ENCODE measurements around the gene WAC.

WAC gene

GRCh38 chr10:28523725-28524252 lies 9.1 kb upstream of the WAC start:
- Histone ChIP-seq H3K4me3 (ENCODE audit: low read depth in 1 of 2, low read length in 2 of 2) (no peak overlapping the region), H3K9ac (ENCODE audit: low read depth in 1 of 2, low read length in 2 of 2) (no peak overlapping the region), H3K9me3 (ENCODE audit: control insufficient read depth in 1 of 2, low read length in 2 of 2) (peaks cover 0 to 12% of the 10 kb centered on the region in 2 donors), H3K27ac (ENCODE audit: low read depth, low read length) (no peak overlapping the region), H3K36me3 (ENCODE audit: control insufficient read depth in 1 of 2, insufficient read depth in 2 of 2, low read length in 2 of 2) (peaks cover 0 to 5% of the 10 kb centered on the region in 2 donors), H3K4me1 (ENCODE audit: control insufficient read depth in 1 of 2, insufficient read depth in 2 of 2, low read length in 2 of 2) (no peaks in the 10 kb centered on the region), H3K27me3 (ENCODE audit: control insufficient read depth in 1 of 2, insufficient read depth in 2 of 2, low read length in 2 of 2) (no peaks in the 10 kb centered on the region)

GRCh38 chr10:28530751-28531150 lies 2.2 kb upstream of the WAC start:
- no peak overlapping the region for H3K27ac ChIP-seq (ENCODE audit: low read depth, low read length)
- peaks cover 11 to 14% of the 10 kb centered on the region in 2 donors for H3K4me1 ChIP-seq (ENCODE audit: control insufficient read depth in 1 of 2, insufficient read depth in 2 of 2, low read length in 2 of 2)
- H3K9me3 ChIP-seq (ENCODE audit: control insufficient read depth in 1 of 2, low read length in 2 of 2): no peaks in the 10 kb centered on the region
- H3K36me3 ChIP-seq (ENCODE audit: control insufficient read depth in 1 of 2, insufficient read depth in 2 of 2, low read length in 2 of 2): peaks cover 3 to 4% of the 10 kb centered on the region in 2 donors
- no peaks in the 10 kb centered on the region for H3K27me3 ChIP-seq (ENCODE audit: control insufficient read depth in 1 of 2, insufficient read depth in 2 of 2, low read length in 2 of 2)
- no peak overlapping the region for H3K4me3 ChIP-seq (ENCODE audit: low read depth in 1 of 2, low read length in 2 of 2)
- H3K9ac ChIP-seq (ENCODE audit: low read depth in 1 of 2, low read length in 2 of 2): no peak overlapping the region

- H3K4me3 ChIP-seq (ENCODE audit: low read depth in 1 of 2, low read length in 2 of 2): peak overlapping the region; percentile 37 to 85
- H3K4me1 ChIP-seq (ENCODE audit: control insufficient read depth in 1 of 2, insufficient read depth in 2 of 2, low read length in 2 of 2): peaks cover 11 to 14% of the 10 kb centered on the region in 2 donors
- H3K9me3 ChIP-seq (ENCODE audit: control insufficient read depth in 1 of 2, low read length in 2 of 2): no peaks in the 10 kb centered on the region
- H3K27me3 ChIP-seq (ENCODE audit: control insufficient read depth in 1 of 2, insufficient read depth in 2 of 2, low read length in 2 of 2): no peaks in the 10 kb centered on the region
- peak overlapping the region; percentile 96 for H3K27ac ChIP-seq (ENCODE audit: low read depth, low read length)
- peaks cover 15 to 25% of the 10 kb centered on the region in 2 donors for H3K36me3 ChIP-seq (ENCODE audit: control insufficient read depth in 1 of 2, insufficient read depth in 2 of 2, low read length in 2 of 2)
- H3K9ac ChIP-seq (ENCODE audit: low read depth in 1 of 2, low read length in 2 of 2): peak overlapping the region; percentile 43 to 86
Measured at GRCh38 chr10:28533186-28533564, 257 bp downstream of the WAC start.

DNA sequence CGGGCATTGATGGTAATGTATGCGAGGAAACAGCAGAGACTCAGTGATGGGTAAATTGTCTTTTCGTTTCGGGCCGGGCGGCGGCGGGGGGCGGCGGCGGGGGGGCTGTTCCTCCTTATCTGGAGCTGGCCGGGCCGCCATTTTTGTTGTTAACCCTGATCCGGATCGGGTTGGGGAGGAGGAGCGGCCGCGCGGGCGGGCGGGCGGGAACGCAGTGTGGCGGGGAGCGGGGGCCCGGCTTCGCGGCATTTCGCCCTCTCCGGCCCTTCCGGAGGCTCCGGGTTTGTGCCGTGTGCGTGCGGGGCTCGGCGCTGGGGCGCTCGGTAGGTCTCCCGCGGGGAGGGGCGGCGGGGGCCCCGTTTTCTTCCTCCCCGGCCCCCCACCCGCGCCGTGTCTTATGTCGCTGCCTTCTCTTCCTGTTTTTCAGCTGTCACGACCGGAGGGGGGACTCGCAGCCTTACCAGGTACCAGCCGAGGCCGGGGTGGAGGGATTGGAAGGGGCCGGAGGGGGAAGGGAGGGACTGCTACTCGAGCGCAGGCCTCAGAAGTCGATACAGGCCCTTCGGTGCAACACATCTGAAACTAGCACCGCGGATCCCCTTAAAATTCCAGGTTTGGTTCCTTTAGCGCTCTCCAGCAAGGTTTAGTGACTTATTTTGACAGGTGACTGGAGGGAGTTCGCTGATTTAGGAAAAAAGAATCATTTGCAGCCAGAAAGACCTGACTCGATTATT lies 820 bp downstream of the WAC start:
- Histone ChIP-seq H3K9ac (ENCODE audit: low read depth in 1 of 2, low read length in 2 of 2) (peak overlapping the region; percentile 80 to 98), H3K4me3 (ENCODE audit: low read depth in 1 of 2, low read length in 2 of 2) (peak overlapping the region; percentile 85 to 99), H3K36me3 (ENCODE audit: control insufficient read depth in 1 of 2, insufficient read depth in 2 of 2, low read length in 2 of 2) (peaks cover 16 to 30% of the 10 kb centered on the region in 2 donors), H3K9me3 (ENCODE audit: control insufficient read depth in 1 of 2, low read length in 2 of 2) (no peaks in the 10 kb centered on the region), H3K27me3 (ENCODE audit: control insufficient read depth in 1 of 2, insufficient read depth in 2 of 2, low read length in 2 of 2) (no peaks in the 10 kb centered on the region), H3K4me1 (ENCODE audit: control insufficient read depth in 1 of 2, insufficient read depth in 2 of 2, low read length in 2 of 2) (peaks cover 11 to 14% of the 10 kb centered on the region in 2 donors), H3K27ac (ENCODE audit: low read depth, low read length) (peak overlapping the region; percentile 96)

- Histone ChIP-seq H3K9me3 (ENCODE audit: control insufficient read depth in 1 of 2, low read length in 2 of 2) (no peaks in the 10 kb centered on the region), H3K9ac (ENCODE audit: low read depth in 1 of 2, low read length in 2 of 2) (no peak overlapping the region), H3K36me3 (ENCODE audit: control insufficient read depth in 1 of 2, insufficient read depth in 2 of 2, low read length in 2 of 2) (peaks cover 24 to 46% of the 10 kb centered on the region in 2 donors), H3K4me3 (ENCODE audit: low read depth in 1 of 2, low read length in 2 of 2) (no peak overlapping the region), H3K27me3 (ENCODE audit: control insufficient read depth in 1 of 2, insufficient read depth in 2 of 2, low read length in 2 of 2) (no peaks in the 10 kb centered on the region), H3K27ac (ENCODE audit: low read depth, low read length) (no peak overlapping the region), H3K4me1 (ENCODE audit: control insufficient read depth in 1 of 2, insufficient read depth in 2 of 2, low read length in 2 of 2) (peaks cover 7 to 14% of the 10 kb centered on the region in 2 donors)
Measured at GRCh38 chr10:28535846-28536245, 2.9 kb downstream of the WAC start.

DNA sequence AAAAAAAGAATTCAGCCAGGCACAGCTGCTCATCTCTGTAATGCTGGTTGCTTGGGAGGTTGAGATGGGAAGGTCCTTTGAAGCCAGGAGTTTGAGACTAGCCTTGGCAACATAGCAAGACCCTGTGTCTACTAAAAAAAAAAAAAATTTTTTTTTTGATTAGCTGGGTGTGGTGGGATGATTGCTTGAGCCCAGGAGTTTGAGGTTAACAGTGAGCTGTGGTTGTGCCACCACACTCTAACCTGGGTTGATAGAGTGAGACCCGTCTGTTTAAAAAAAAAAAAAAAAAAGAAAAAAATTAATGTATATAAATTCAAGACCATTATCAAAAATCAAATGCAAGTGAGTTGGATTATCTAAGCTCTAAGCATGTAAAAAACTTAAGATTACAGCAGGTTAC lies 5.7 kb downstream of the WAC start:
- H3K27ac ChIP-seq (ENCODE audit: low read depth, low read length): no peak overlapping the region
- peaks cover 35 to 58% of the 10 kb centered on the region in 2 donors for H3K36me3 ChIP-seq (ENCODE audit: control insufficient read depth in 1 of 2, insufficient read depth in 2 of 2, low read length in 2 of 2)
- H3K4me1 ChIP-seq (ENCODE audit: control insufficient read depth in 1 of 2, insufficient read depth in 2 of 2, low read length in 2 of 2): peaks cover 7 to 14% of the 10 kb centered on the region in 2 donors
- no peak overlapping the region for H3K9ac ChIP-seq (ENCODE audit: low read depth in 1 of 2, low read length in 2 of 2)
- no peak overlapping the region for H3K4me3 ChIP-seq (ENCODE audit: low read depth in 1 of 2, low read length in 2 of 2)
- H3K27me3 ChIP-seq (ENCODE audit: control insufficient read depth in 1 of 2, insufficient read depth in 2 of 2, low read length in 2 of 2): no peaks in the 10 kb centered on the region
- H3K9me3 ChIP-seq (ENCODE audit: control insufficient read depth in 1 of 2, low read length in 2 of 2): no peaks in the 10 kb centered on the region

DNA sequence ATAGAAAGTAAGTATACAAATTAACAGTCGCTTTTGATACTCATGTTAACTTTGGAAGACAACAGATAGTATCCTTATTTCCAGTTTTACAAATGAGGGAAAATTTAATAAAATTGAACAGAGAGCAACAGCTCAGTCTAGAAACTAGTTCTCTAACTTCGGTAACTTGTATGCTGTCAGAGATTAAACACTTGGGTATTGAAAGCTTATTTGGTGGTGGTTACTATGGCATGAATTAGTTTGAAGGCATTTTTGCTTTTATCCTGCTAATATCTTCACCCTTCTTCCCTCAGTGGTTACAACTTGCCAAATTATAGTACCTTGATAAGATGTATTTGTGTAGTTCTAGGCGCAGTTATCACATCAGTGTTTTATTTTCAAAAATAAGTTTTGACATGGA lies 7.2 kb downstream of the WAC start:
- no peak overlapping the region for H3K4me3 ChIP-seq (ENCODE audit: low read depth in 1 of 2, low read length in 2 of 2)
- peaks cover 2 to 6% of the 10 kb centered on the region in 2 donors for H3K4me1 ChIP-seq (ENCODE audit: control insufficient read depth in 1 of 2, insufficient read depth in 2 of 2, low read length in 2 of 2)
- no peaks in the 10 kb centered on the region for H3K27me3 ChIP-seq (ENCODE audit: control insufficient read depth in 1 of 2, insufficient read depth in 2 of 2, low read length in 2 of 2)
- H3K27ac ChIP-seq (ENCODE audit: low read depth, low read length): no peak overlapping the region
- H3K9me3 ChIP-seq (ENCODE audit: control insufficient read depth in 1 of 2, low read length in 2 of 2): no peaks in the 10 kb centered on the region
- H3K36me3 ChIP-seq (ENCODE audit: control insufficient read depth in 1 of 2, insufficient read depth in 2 of 2, low read length in 2 of 2): peaks cover 43 to 58% of the 10 kb centered on the region in 2 donors
- no peak overlapping the region for H3K9ac ChIP-seq (ENCODE audit: low read depth in 1 of 2, low read length in 2 of 2)

GRCh38 chr10:28541717-28542365 lies 8.9 kb downstream of the WAC start:
- no peaks in the 10 kb centered on the region for H3K9me3 ChIP-seq (ENCODE audit: control insufficient read depth in 1 of 2, low read length in 2 of 2)
- peaks cover 6 to 13% of the 10 kb centered on the region in 2 donors for H3K4me1 ChIP-seq (ENCODE audit: control insufficient read depth in 1 of 2, insufficient read depth in 2 of 2, low read length in 2 of 2)
- no peak overlapping the region for H3K27ac ChIP-seq (ENCODE audit: low read depth, low read length)
- no peak overlapping the region for H3K9ac ChIP-seq (ENCODE audit: low read depth in 1 of 2, low read length in 2 of 2)
- peaks cover 44 to 50% of the 10 kb centered on the region in 2 donors for H3K36me3 ChIP-seq (ENCODE audit: control insufficient read depth in 1 of 2, insufficient read depth in 2 of 2, low read length in 2 of 2)
- H3K27me3 ChIP-seq (ENCODE audit: control insufficient read depth in 1 of 2, insufficient read depth in 2 of 2, low read length in 2 of 2): no peaks in the 10 kb centered on the region
- H3K4me3 ChIP-seq (ENCODE audit: low read depth in 1 of 2, low read length in 2 of 2): no peak overlapping the region

- no peaks in the 10 kb centered on the region for H3K9me3 ChIP-seq (ENCODE audit: control insufficient read depth in 1 of 2, low read length in 2 of 2)
- no peaks in the 10 kb centered on the region for H3K27me3 ChIP-seq (ENCODE audit: control insufficient read depth in 1 of 2, insufficient read depth in 2 of 2, low read length in 2 of 2)
- H3K9ac ChIP-seq (ENCODE audit: low read depth in 1 of 2, low read length in 2 of 2): no peak overlapping the region
- H3K27ac ChIP-seq (ENCODE audit: low read depth, low read length): no peak overlapping the region
- H3K36me3 ChIP-seq (ENCODE audit: control insufficient read depth in 1 of 2, insufficient read depth in 2 of 2, low read length in 2 of 2): peaks cover 37 to 42% of the 10 kb centered on the region in 2 donors
- H3K4me1 ChIP-seq (ENCODE audit: control insufficient read depth in 1 of 2, insufficient read depth in 2 of 2, low read length in 2 of 2): peaks cover 6 to 13% of the 10 kb centered on the region in 2 donors
- H3K4me3 ChIP-seq (ENCODE audit: low read depth in 1 of 2, low read length in 2 of 2): no peak overlapping the region
Measured at GRCh38 chr10:28542728-28543127, 9.8 kb downstream of the WAC start.

- Histone ChIP-seq H3K4me1 (ENCODE audit: control insufficient read depth in 1 of 2, insufficient read depth in 2 of 2, low read length in 2 of 2) (peaks cover 6 to 13% of the 10 kb centered on the region in 2 donors), H3K27me3 (ENCODE audit: control insufficient read depth in 1 of 2, insufficient read depth in 2 of 2, low read length in 2 of 2) (no peaks in the 10 kb centered on the region), H3K36me3 (ENCODE audit: control insufficient read depth in 1 of 2, insufficient read depth in 2 of 2, low read length in 2 of 2) (peaks cover 33 to 41% of the 10 kb centered on the region in 2 donors), H3K9ac (ENCODE audit: low read depth in 1 of 2, low read length in 2 of 2) (no peak overlapping the region), H3K9me3 (ENCODE audit: control insufficient read depth in 1 of 2, low read length in 2 of 2) (no peaks in the 10 kb centered on the region), H3K4me3 (ENCODE audit: low read depth in 1 of 2, low read length in 2 of 2) (no peak overlapping the region), H3K27ac (ENCODE audit: low read depth, low read length) (no peak overlapping the region)
Measured at GRCh38 chr10:28544058-28544457, 11.1 kb downstream of the WAC start.
